22Rv1 (cell line): ENCODE results near the gene AMIGO1.

ENCODE experiments used
- CTCF ChIP-seq: fragments of 450-650 bp; IDR thresholded peaks from 2 replicates; pipeline ENCODE4 v1.5.1; 2017; ENCODE audit warnings: mild to moderate bottlenecking
- ZFX ChIP-seq: fragments of 450-650 bp; IDR thresholded peaks from 2 replicates; pipeline ENCODE4 v1.6.1; 2017; ENCODE audit warnings: antibody characterized with exemption, borderline replicate concordance

- TF ChIP-seq ZFX = no peak
- TF ChIP-seq CTCF = no peak
Observed at GRCh38 chr1:109543283-109543987, 33.9 kb upstream of the AMIGO1 start.
